Measurements from ENCODE around the gene HOXD11.

HOXD11 gene

GRCh38 chr2:176123411-176124109 is 16.5 kb downstream of the HOXD11 start:
- H3K4me1 Mint-ChIP-seq (ENCODE audit: low read depth) = peaks cover 13% of the 10 kb centered on the region
- H3K4me3 Mint-ChIP-seq = no peak overlapping the region
- H3K27me3 Mint-ChIP-seq (ENCODE audit: low read depth) = peaks cover 89% of the 10 kb centered on the region
- H3K27ac Mint-ChIP-seq = peak overlapping the region; percentile 21
- peaks cover 3% of the 10 kb centered on the region for H3K9me3 Mint-ChIP-seq
- peaks cover 2% of the 10 kb centered on the region for H3K36me3 Mint-ChIP-seq (ENCODE audit: low read depth)

- peaks cover 89% of the 10 kb centered on the region for H3K27me3 Mint-ChIP-seq (ENCODE audit: low read depth)
- no peaks in the 10 kb centered on the region for H3K9me3 Mint-ChIP-seq
- no peak overlapping the region for H3K4me3 Mint-ChIP-seq
- peaks cover 9% of the 10 kb centered on the region for H3K4me1 Mint-ChIP-seq (ENCODE audit: low read depth)
- H3K27ac Mint-ChIP-seq = peak overlapping the region; percentile 36
- H3K36me3 Mint-ChIP-seq (ENCODE audit: low read depth) = no peaks in the 10 kb centered on the region
These were observed 17.2 kb downstream of the HOXD11 start for GRCh38 chr2:176124110-176124946.

DNA sequence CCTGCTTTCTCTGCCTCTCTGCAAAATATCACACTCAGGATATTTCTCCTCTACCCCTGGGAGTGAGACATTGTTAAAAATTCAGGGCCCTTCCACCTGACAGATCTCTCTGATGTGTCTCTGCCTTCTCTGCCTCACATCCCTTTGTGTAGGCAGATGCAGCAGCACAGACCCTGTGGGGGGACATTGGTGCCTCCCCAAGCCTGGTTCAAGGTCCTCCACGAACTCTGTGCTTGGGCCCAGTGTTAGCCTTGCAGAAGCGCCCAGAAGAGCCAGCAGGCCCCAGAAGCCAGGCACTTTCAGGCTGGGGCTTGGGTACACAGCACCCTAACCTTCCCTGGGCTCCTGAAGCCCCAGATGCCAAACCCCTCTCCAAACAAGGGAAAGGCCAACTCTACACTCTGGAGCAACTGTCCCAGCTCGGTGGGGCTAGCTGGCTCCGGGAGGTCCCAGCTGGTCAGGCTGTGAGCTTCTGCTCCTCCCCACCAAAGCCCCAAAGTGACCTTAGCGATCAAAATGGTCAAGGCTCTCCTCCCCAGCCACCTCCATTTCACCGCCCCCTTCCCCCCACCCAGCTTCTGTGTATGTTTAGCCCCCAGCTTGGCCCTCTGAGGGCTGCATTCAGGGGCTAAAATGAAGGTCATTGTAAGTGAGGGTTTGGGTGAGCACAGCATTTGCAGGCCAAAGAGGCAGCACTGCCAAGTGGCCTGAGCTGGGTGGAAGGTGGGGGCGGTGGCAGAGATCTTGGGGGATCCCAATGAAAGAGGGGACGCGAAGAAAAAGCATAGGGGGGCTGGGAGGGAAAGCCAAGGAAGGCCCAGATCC is 18.1 kb downstream of the HOXD11 start:
- Mint-ChIP-seq H3K9me3 (no peaks in the 10 kb centered on the region), H3K4me1 (ENCODE audit: low read depth) (peaks cover 7% of the 10 kb centered on the region), H3K27me3 (ENCODE audit: low read depth) (peaks cover 81% of the 10 kb centered on the region), H3K4me3 (no peak overlapping the region), H3K36me3 (ENCODE audit: low read depth) (no peaks in the 10 kb centered on the region), H3K27ac (no peak overlapping the region)

DNA sequence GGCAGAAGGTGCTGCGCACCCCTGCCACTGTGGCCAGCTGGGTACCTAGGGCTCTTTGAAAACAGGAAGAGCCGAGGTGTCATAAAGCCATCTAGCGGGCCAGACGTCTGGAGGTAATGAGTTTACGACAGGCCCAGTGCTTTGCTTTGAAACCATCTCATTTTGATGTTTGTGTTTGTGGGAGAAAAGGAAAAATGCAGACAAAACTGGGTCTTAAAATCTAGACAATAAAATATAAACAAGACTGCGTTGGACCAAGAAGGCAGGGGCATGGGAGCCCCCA is 18.6 kb downstream of the HOXD11 start:
- H3K9me3 Mint-ChIP-seq = no peaks in the 10 kb centered on the region
- no peaks in the 10 kb centered on the region for H3K36me3 Mint-ChIP-seq (ENCODE audit: low read depth)
- H3K27me3 Mint-ChIP-seq (ENCODE audit: low read depth) = peaks cover 77% of the 10 kb centered on the region
- peaks cover 7% of the 10 kb centered on the region for H3K4me1 Mint-ChIP-seq (ENCODE audit: low read depth)
- H3K4me3 Mint-ChIP-seq = no peak overlapping the region
- peak overlapping the region; percentile 13 for H3K27ac Mint-ChIP-seq

- Mint-ChIP-seq H3K27me3 (ENCODE audit: low read depth) (peaks cover 82% of the 10 kb centered on the region), H3K4me1 (ENCODE audit: low read depth) (peaks cover 10% of the 10 kb centered on the region), H3K27ac (peak overlapping the region; percentile 69), H3K4me3 (no peak overlapping the region), H3K9me3 (no peaks in the 10 kb centered on the region), H3K36me3 (ENCODE audit: low read depth) (peaks cover 1% of the 10 kb centered on the region)
These were observed 20.1 kb downstream of the HOXD11 start for GRCh38 chr2:176126929-176127773.

GRCh38 chr2:176127774-176128072 is 20.6 kb downstream of the HOXD11 start:
- peak overlapping the region; percentile 25 for H3K4me3 Mint-ChIP-seq
- H3K27ac Mint-ChIP-seq = no peak overlapping the region
- H3K27me3 Mint-ChIP-seq (ENCODE audit: low read depth) = peaks cover 84% of the 10 kb centered on the region
- H3K36me3 Mint-ChIP-seq (ENCODE audit: low read depth) = peaks cover 1% of the 10 kb centered on the region
- no peaks in the 10 kb centered on the region for H3K9me3 Mint-ChIP-seq
- H3K4me1 Mint-ChIP-seq (ENCODE audit: low read depth) = peaks cover 14% of the 10 kb centered on the region

- peaks cover 14% of the 10 kb centered on the region for H3K4me1 Mint-ChIP-seq (ENCODE audit: low read depth)
- peak overlapping the region; percentile 86 for H3K27ac Mint-ChIP-seq
- peaks cover 1% of the 10 kb centered on the region for H3K36me3 Mint-ChIP-seq (ENCODE audit: low read depth)
- no peaks in the 10 kb centered on the region for H3K9me3 Mint-ChIP-seq
- H3K27me3 Mint-ChIP-seq (ENCODE audit: low read depth) = peaks cover 87% of the 10 kb centered on the region
- peak overlapping the region; percentile 25 for H3K4me3 Mint-ChIP-seq
These were observed 21.3 kb downstream of the HOXD11 start for GRCh38 chr2:176128172-176128981.

DNA sequence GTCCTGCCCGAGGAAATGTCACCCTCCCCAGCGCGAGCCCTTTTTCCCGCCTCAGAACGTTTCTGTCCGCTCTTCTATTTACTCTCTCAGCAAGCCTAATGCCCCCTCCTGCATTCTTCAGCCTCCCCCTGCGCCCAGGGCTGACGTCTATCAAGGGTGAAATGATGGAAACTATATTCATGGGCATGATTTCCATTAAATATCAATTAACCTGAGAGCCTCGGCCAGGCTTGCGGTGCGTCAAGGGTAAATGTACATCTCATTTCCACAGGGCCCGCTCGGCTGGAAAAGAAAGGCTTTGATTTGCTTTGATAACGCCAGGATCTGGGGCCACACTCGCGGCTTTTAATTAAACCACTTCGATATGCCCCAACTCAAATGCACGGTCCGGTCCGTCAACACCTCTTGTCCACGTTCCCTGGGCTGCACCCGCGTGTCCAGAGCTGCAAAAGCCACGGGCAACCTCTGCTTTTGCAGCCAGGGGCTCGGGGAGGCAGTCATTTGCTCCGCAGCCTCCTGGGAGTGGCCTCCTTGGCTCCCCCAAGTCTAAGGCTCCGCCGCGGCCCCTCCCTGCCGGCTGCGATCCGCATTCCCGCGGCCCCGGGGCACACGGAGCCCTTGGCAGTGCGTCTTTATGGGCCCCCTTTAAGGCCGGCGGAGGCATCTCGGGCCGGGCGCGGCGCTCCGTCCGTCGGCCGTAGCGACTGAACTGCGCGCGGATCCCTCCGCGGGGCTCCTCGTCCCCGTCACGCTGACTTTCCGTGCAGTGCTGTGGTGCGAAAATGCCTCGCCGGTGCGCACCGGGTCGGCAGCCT is 22.1 kb downstream of the HOXD11 start, which contains the start of gene HOXD8:
Gene HOXD8, plus strand, starts transcription at position 724 of the 815 bp plus-strand sequence. CDS start 662 bp downstream, outside the sequence.
- peak within 1 kb of the TSS; percentile 88 for H3K27ac Mint-ChIP-seq
- peaks cover 1% of the 10 kb centered on the region for H3K36me3 Mint-ChIP-seq (ENCODE audit: low read depth)
- H3K4me1 Mint-ChIP-seq (ENCODE audit: low read depth) = peaks cover 14% of the 10 kb centered on the region
- no peaks in the 10 kb centered on the region for H3K9me3 Mint-ChIP-seq
- H3K4me3 Mint-ChIP-seq = no peak within 1 kb of the TSS
- H3K27me3 Mint-ChIP-seq (ENCODE audit: low read depth) = peaks cover 87% of the 10 kb centered on the region

DNA sequence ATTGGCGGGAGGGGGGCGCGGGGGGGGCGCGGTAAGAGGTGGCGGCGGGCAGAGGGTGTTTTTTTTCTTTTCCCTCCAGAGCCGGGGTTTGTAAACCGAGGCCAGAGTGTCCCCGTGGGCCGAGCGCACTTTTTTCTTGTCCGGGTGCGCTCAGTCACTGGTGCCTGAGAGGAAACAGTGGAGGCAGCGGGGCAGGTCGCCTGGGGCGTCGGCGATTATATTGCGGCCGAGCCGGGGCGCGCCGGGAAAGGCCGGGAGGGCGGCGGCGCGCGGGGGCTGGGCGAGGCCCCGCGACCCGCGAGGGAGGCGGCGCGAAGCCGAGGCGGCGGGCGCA is 22.7 kb downstream of the HOXD11 start:
- no peak overlapping the region for H3K27ac Mint-ChIP-seq

GRCh38 chr2:176130147-176130956 is 23.3 kb downstream of the HOXD11 start:
- H3K27ac Mint-ChIP-seq = peak overlapping the region; percentile 88
- H3K9me3 Mint-ChIP-seq = no peaks in the 10 kb centered on the region
- H3K36me3 Mint-ChIP-seq (ENCODE audit: low read depth) = peaks cover 1% of the 10 kb centered on the region
- H3K4me3 Mint-ChIP-seq = peak overlapping the region; percentile 52
- peaks cover 14% of the 10 kb centered on the region for H3K4me1 Mint-ChIP-seq (ENCODE audit: low read depth)
- peaks cover 87% of the 10 kb centered on the region for H3K27me3 Mint-ChIP-seq (ENCODE audit: low read depth)

More for the DNA sequence above, 22.7 kb downstream of the HOXD11 start:
- peaks cover 87% of the 10 kb centered on the region for H3K27me3 Mint-ChIP-seq (ENCODE audit: low read depth)
- H3K9me3 Mint-ChIP-seq = no peaks in the 10 kb centered on the region
- peaks cover 1% of the 10 kb centered on the region for H3K36me3 Mint-ChIP-seq (ENCODE audit: low read depth)
- H3K4me3 Mint-ChIP-seq = no peak overlapping the region
- peaks cover 14% of the 10 kb centered on the region for H3K4me1 Mint-ChIP-seq (ENCODE audit: low read depth)

DNA sequence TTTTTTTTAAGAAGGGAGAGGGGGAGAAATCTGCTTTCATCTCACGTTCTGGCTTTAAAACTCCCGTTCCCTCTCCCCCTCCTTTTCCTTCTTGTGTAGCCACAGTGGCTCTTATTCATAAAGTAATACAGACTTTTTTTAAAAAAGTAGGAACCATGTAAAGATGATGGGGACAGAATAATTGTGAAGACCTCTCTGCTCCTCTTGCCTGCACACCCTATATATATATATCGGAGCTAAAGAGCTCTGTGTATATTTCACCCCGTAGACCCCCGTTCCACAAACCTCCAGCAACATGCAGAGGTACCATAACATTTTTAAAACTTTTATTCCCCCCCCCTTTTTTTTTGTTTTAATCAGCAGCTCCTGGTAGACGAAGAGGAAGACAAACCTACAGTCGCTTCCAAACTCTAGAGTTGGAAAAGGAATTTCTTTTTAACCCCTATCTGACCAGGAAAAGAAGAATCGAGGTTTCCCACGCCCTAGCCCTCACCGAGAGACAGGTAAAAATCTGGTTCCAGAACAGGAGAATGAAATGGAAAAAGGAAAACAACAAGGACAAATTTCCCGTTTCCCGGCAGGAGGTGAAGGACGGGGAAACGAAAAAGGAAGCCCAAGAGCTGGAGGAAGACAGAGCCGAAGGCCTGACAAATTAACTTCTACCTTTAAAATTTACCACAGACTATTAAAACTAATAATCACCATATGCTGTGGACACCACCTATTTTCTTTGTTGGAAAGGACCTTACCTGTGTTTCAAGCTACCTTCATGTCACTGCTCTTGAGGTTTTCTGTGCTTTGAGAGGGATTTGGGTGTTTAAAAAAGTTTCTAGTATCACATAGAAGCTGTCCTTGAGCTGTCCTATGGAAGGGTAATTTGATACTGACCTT is 24.1 kb downstream of the HOXD11 start:
- Mint-ChIP-seq H3K27ac (peak overlapping the region; percentile 88), H3K4me1 (ENCODE audit: low read depth) (peaks cover 17% of the 10 kb centered on the region), H3K36me3 (ENCODE audit: low read depth) (peaks cover 1% of the 10 kb centered on the region), H3K27me3 (ENCODE audit: low read depth) (peaks cover 87% of the 10 kb centered on the region), H3K4me3 (peak overlapping the region; percentile 52), H3K9me3 (no peaks in the 10 kb centered on the region)

DNA sequence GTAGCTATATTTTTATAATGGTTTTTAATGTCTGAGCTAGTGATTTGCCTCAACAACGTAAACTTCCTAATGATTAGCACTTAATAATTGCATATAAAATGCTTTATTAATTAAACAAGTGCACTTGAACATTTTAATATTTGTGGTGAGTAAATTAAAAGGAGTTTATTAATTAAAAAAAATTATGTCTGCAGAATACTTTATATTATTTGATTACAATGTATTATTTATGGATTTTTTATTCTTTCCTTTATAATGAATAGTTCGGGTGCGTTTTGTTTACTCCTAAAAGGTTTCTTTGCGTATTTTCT is 24.7 kb downstream of the HOXD11 start:
- Mint-ChIP-seq H3K4me1 (ENCODE audit: low read depth) (peaks cover 17% of the 10 kb centered on the region), H3K27me3 (ENCODE audit: low read depth) (peaks cover 85% of the 10 kb centered on the region), H3K27ac (no peak overlapping the region), H3K9me3 (no peaks in the 10 kb centered on the region), H3K36me3 (ENCODE audit: low read depth) (peaks cover 1% of the 10 kb centered on the region), H3K4me3 (no peak overlapping the region)

Measured in T-helper 1 cell treated with Interleukin-12 subunit alpha and Interleukin-12 subunit beta and Interleukin-4 antibody, amounts not matched to agents 30 μg/mL and 1 μg/mL, for 36 hours (primary cell).